Ishikawa (cell line): ENCODE measurements around the gene CLDN1.

Experiments used
- CEBPB ChIP-seq: IDR thresholded peaks from 2 replicates; pipeline ENCODE4 v1.6.1; 2012
- CREB1 ChIP-seq: IDR thresholded peaks from 2 replicates; pipeline ENCODE4 v1.6.1; 2012; ENCODE audit warnings: low read depth
- EGR1 ChIP-seq: IDR thresholded peaks from 2 replicates; pipeline ENCODE4 v1.6.1; 2012
- EP300 ChIP-seq: IDR thresholded peaks from 2 replicates; pipeline ENCODE4 v1.6.1; 2012; ENCODE audit warnings: borderline replicate concordance
- FOXM1 ChIP-seq: IDR thresholded peaks from 2 replicates; pipeline ENCODE4 v1.6.1; 2012; ENCODE audit warnings: low read depth, borderline replicate concordance
- MAX ChIP-seq: IDR thresholded peaks from 2 replicates; pipeline ENCODE4 v1.6.1; 2012
- NFIC ChIP-seq: IDR thresholded peaks from 2 replicates; pipeline ENCODE4 v1.6.1; 2012
- RAD21 ChIP-seq: IDR thresholded peaks from 2 replicates; pipeline ENCODE4 v1.6.1; 2012; ENCODE audit warnings: low read depth
- REST ChIP-seq: IDR thresholded peaks from 2 replicates; pipeline ENCODE4 v1.6.1; 2012; ENCODE audit warnings: low read depth, mild to moderate bottlenecking
- TEAD4 ChIP-seq: IDR thresholded peaks from 2 replicates; pipeline ENCODE4 v1.6.1; 2012
- USF1 ChIP-seq: IDR thresholded peaks from 2 replicates; pipeline ENCODE4 v1.6.1; 2012
- YY1 ChIP-seq: IDR thresholded peaks from 2 replicates; pipeline ENCODE4 v1.6.1; 2012; ENCODE audit warnings: low read depth

GRCh38 chr3:190330936-190331734 is 8.9 kb upstream of the CLDN1 start:
- TF ChIP-seq RAD21 = no peak
- TF ChIP-seq REST = no peak
- no peak for TF ChIP-seq CREB1
- TF ChIP-seq MAX = no peak
- no peak for TF ChIP-seq TEAD4
- TF ChIP-seq USF1 = no peak
- no peak for TF ChIP-seq CEBPB
- no peak for TF ChIP-seq FOXM1
- no peak for TF ChIP-seq EP300
- TF ChIP-seq YY1 = no peak
- TF ChIP-seq EGR1 = no peak
- no peak for TF ChIP-seq NFIC
